Parathyroid adenoma (tissue), 2 donors: Measurements from ENCODE around the gene ARHGEF37.

Experiments used
- H2AFZ ChIP-seq: fragments of 300-600 bp; sonication (generic); one replicate; pipeline ENCODE4 v1.7.0; 2017; ENCODE audit warnings: antibody characterized with exemption, mild to moderate bottlenecking
- H3K27ac ChIP-seq: fragments of 300-600 bp; sonication (generic); one replicate; pipeline ENCODE4 v1.7.0; 2017
- H3K27me3 ChIP-seq: fragments of 300-600 bp; sonication (generic); one replicate; pipeline ENCODE4 v1.7.0; 2017; ENCODE audit warnings: low read length; ENCODE audit not compliant: control insufficient read depth, insufficient read depth
- H3K36me3 ChIP-seq: fragments of 300-600 bp; sonication (generic); one replicate; pipeline ENCODE4 v1.7.0; 2017; ENCODE audit warnings: low read length; ENCODE audit not compliant: control insufficient read depth, insufficient read depth
- H3K4me1 ChIP-seq: fragments of 300-600 bp; sonication (generic); one replicate; pipeline ENCODE4 v1.7.0; 2017; ENCODE audit warnings: control low read depth
- H3K4me2 ChIP-seq: fragments of 300-600 bp; sonication (generic); one replicate; pipeline ENCODE4 v1.7.0; 2017; ENCODE audit warnings: low read length
- H3K4me3 ChIP-seq: fragments of 300-600 bp; sonication (generic); one replicate; pipeline ENCODE4 v1.7.0; 2017; ENCODE audit warnings: low read depth, low read length
- H3K79me2 ChIP-seq: fragments of 300-600 bp; sonication (generic); one replicate; pipeline ENCODE4 v1.7.0; 2017; ENCODE audit warnings: control low read depth
- H3K9ac ChIP-seq: fragments of 300-600 bp; sonication (generic); one replicate; pipeline ENCODE4 v1.7.0; 2017; ENCODE audit warnings: mild to moderate bottlenecking
- H3K9me3 ChIP-seq: fragments of 300-600 bp; sonication (generic); one replicate; pipeline ENCODE4 v1.7.0; 2017; ENCODE audit warnings: low read length; ENCODE audit not compliant: control insufficient read depth
- CTCF ChIP-seq: fragments of 300-600 bp; sonication (generic); IDR thresholded peaks from one replicate; pipeline ENCODE4 v1.7.0; 2017; ENCODE audit warnings: antibody characterized with exemption, mild to moderate bottlenecking
- donor health status: primary hyperparathyroidism.

Gene ARHGEF37

GRCh38 chr5:149651686-149652085 is 70.4 kb downstream of the ARHGEF37 start:
- H3K4me3 ChIP-seq, result no peak overlapping the region
- no peak overlapping the region for H3K9ac ChIP-seq
- peaks cover 2% of the 10 kb centered on the region for H3K4me1 ChIP-seq
- H3K36me3 ChIP-seq, result no peaks in the 10 kb centered on the region
- H3K79me2 ChIP-seq, result no peaks in the 10 kb centered on the region
- TF ChIP-seq CTCF, result no peak
- H2AFZ ChIP-seq, result no peak overlapping the region
- no peak overlapping the region for H3K27ac ChIP-seq
- H3K4me2 ChIP-seq, result no peak overlapping the region
- H3K9me3 ChIP-seq, result no peaks in the 10 kb centered on the region
- H3K27me3 ChIP-seq, result no peaks in the 10 kb centered on the region

- Histone ChIP-seq H3K4me2 (no peak overlapping the region), H3K4me1 (no peaks in the 10 kb centered on the region), H3K9me3 (no peaks in the 10 kb centered on the region), H3K27me3 (no peaks in the 10 kb centered on the region), H3K4me3 (no peak overlapping the region), H3K79me2 (no peaks in the 10 kb centered on the region), H3K9ac (no peak overlapping the region), H3K36me3 (no peaks in the 10 kb centered on the region), H2AFZ (no peak overlapping the region), H3K27ac (no peak overlapping the region)
- TF ChIP-seq CTCF, result no peak
Measured at GRCh38 chr5:149652697-149653096, 71.4 kb downstream of the ARHGEF37 start.

GRCh38 chr5:149654231-149654630 is 72.9 kb downstream of the ARHGEF37 start:
- Histone ChIP-seq H2AFZ (peak overlapping the region; percentile 5), H3K27me3 (no peaks in the 10 kb centered on the region), H3K9me3 (no peaks in the 10 kb centered on the region), H3K4me3 (no peak overlapping the region), H3K4me2 (no peak overlapping the region), H3K4me1 (no peaks in the 10 kb centered on the region), H3K27ac (no peak overlapping the region), H3K9ac (no peak overlapping the region), H3K79me2 (no peaks in the 10 kb centered on the region), H3K36me3 (no peaks in the 10 kb centered on the region)
- no peak for TF ChIP-seq CTCF

GRCh38 chr5:149654883-149655505 is 73.7 kb downstream of the ARHGEF37 start:
- no peak overlapping the region for H2AFZ ChIP-seq
- no peak overlapping the region for H3K4me3 ChIP-seq
- H3K9me3 ChIP-seq, result no peaks in the 10 kb centered on the region
- no peaks in the 10 kb centered on the region for H3K27me3 ChIP-seq
- H3K4me1 ChIP-seq, result no peaks in the 10 kb centered on the region
- no peak for TF ChIP-seq CTCF
- no peak overlapping the region for H3K4me2 ChIP-seq
- no peak overlapping the region for H3K27ac ChIP-seq
- H3K79me2 ChIP-seq, result no peaks in the 10 kb centered on the region
- no peaks in the 10 kb centered on the region for H3K36me3 ChIP-seq
- H3K9ac ChIP-seq, result no peak overlapping the region

- H3K4me1 ChIP-seq, result no peaks in the 10 kb centered on the region
- peak; percentile 40 for TF ChIP-seq CTCF
- H3K4me3 ChIP-seq, result no peak overlapping the region
Measured at GRCh38 chr5:149656576-149657182, 75.4 kb downstream of the ARHGEF37 start.

More at GRCh38 chr5:149656576-149657182, 75.4 kb downstream of the ARHGEF37 start:
- Histone ChIP-seq H3K36me3 (no peaks in the 10 kb centered on the region), H2AFZ (no peak overlapping the region), H3K27ac (no peak overlapping the region), H3K4me2 (no peak overlapping the region), H3K9ac (no peak overlapping the region), H3K9me3 (no peaks in the 10 kb centered on the region), H3K79me2 (no peaks in the 10 kb centered on the region), H3K27me3 (no peaks in the 10 kb centered on the region)
